ENCODE data around the gene RNU6-8.

Gene RNU6-8

GRCh38 chr14:32189811-32190210 is 13.3 kb downstream of the RNU6-8 start:
- H4K20me1 ChIP-seq (ENCODE audit: insufficient read depth, low read length), result no peaks in the 10 kb centered on the region
- no peaks in the 10 kb centered on the region for H3K4me1 ChIP-seq (ENCODE audit: insufficient read depth, low read length, severe bottlenecking)
- no peaks in the 10 kb centered on the region for H3K9me2 ChIP-seq (ENCODE audit: low read depth, low read length)
- H3K27ac ChIP-seq (ENCODE audit: low read depth, low read length, poor library complexity, severe bottlenecking), result no peak overlapping the region
- no peak overlapping the region for H3K4me3 ChIP-seq (ENCODE audit: low read depth, low read length, poor library complexity, severe bottlenecking)
- H3F3A ChIP-seq (ENCODE audit: insufficient read depth, low read length), result no peaks in the 10 kb centered on the region
- H3K36me3 ChIP-seq (ENCODE audit: insufficient read depth, low read length), result no peaks in the 10 kb centered on the region
- no peak overlapping the region for H3K9ac ChIP-seq (ENCODE audit: low read length)
- no peak overlapping the region for H3K4me2 ChIP-seq (ENCODE audit: low read length)
- H3K27me3 ChIP-seq (ENCODE audit: insufficient read depth, low read length), result no peaks in the 10 kb centered on the region
- peaks cover 5% of the 10 kb centered on the region; the same call in 1 of the 2 replicates for H3K9me3 ChIP-seq (ENCODE audit: low read length)
- TF ChIP-seq CTCF (IDR thresholded peaks at IDR 0.05; ENCODE audit: low read length) (no peak), EZH2 (IDR thresholded peaks at IDR 0.05; ENCODE audit: borderline replicate concordance, low read length) (no peak)
- H3K79me2 ChIP-seq (ENCODE audit: insufficient read depth, low read length), result no peaks in the 10 kb centered on the region
- no peak overlapping the region for H2AFZ ChIP-seq (ENCODE audit: low read length)

GRCh38 chr14:32186248-32186647 is 16.8 kb downstream of the RNU6-8 start:
- Histone ChIP-seq H3K36me3 (ENCODE audit: insufficient read depth, low read length) (no peaks in the 10 kb centered on the region), H3K27me3 (ENCODE audit: insufficient read depth, low read length) (no peaks in the 10 kb centered on the region), H3K4me3 (ENCODE audit: low read depth, low read length, poor library complexity, severe bottlenecking) (no peak overlapping the region), H3K79me2 (ENCODE audit: insufficient read depth, low read length) (no peaks in the 10 kb centered on the region), H3K9ac (ENCODE audit: low read length) (no peak overlapping the region), H3K9me2 (ENCODE audit: low read depth, low read length) (no peaks in the 10 kb centered on the region), H4K20me1 (ENCODE audit: insufficient read depth, low read length) (no peaks in the 10 kb centered on the region), H3F3A (ENCODE audit: insufficient read depth, low read length) (no peaks in the 10 kb centered on the region), H2AFZ (ENCODE audit: low read length) (no peak overlapping the region), H3K4me2 (ENCODE audit: low read length) (no peak overlapping the region), H3K27ac (ENCODE audit: low read depth, low read length, poor library complexity, severe bottlenecking) (no peak overlapping the region), H3K4me1 (ENCODE audit: insufficient read depth, low read length, severe bottlenecking) (no peaks in the 10 kb centered on the region), H3K9me3 (ENCODE audit: low read length) (peaks cover 7% of the 10 kb centered on the region; the same call in 1 of the 2 replicates)
- TF ChIP-seq CTCF (IDR thresholded peaks at IDR 0.05; ENCODE audit: low read length) (no peak), EZH2 (IDR thresholded peaks at IDR 0.05; ENCODE audit: borderline replicate concordance, low read length) (no peak)

GRCh38 chr14:32185097-32185496 is 18.0 kb downstream of the RNU6-8 start:
- H3K9ac ChIP-seq (ENCODE audit: low read length), result no peak overlapping the region
- no peaks in the 10 kb centered on the region for H4K20me1 ChIP-seq (ENCODE audit: insufficient read depth, low read length)
- H3K9me2 ChIP-seq (ENCODE audit: low read depth, low read length), result no peaks in the 10 kb centered on the region
- TF ChIP-seq EZH2 (IDR thresholded peaks at IDR 0.05; ENCODE audit: borderline replicate concordance, low read length) (no peak), CTCF (IDR thresholded peaks at IDR 0.05; ENCODE audit: low read length) (no peak)
- H3F3A ChIP-seq (ENCODE audit: insufficient read depth, low read length), result no peaks in the 10 kb centered on the region
- no peaks in the 10 kb centered on the region for H3K79me2 ChIP-seq (ENCODE audit: insufficient read depth, low read length)
- no peak overlapping the region for H2AFZ ChIP-seq (ENCODE audit: low read length)
- H3K9me3 ChIP-seq (ENCODE audit: low read length), result peaks cover 7% of the 10 kb centered on the region; the same call in 1 of the 2 replicates
- H3K27ac ChIP-seq (ENCODE audit: low read depth, low read length, poor library complexity, severe bottlenecking), result no peak overlapping the region
- H3K4me1 ChIP-seq (ENCODE audit: insufficient read depth, low read length, severe bottlenecking), result no peaks in the 10 kb centered on the region
- no peaks in the 10 kb centered on the region for H3K27me3 ChIP-seq (ENCODE audit: insufficient read depth, low read length)
- no peak overlapping the region for H3K4me3 ChIP-seq (ENCODE audit: low read depth, low read length, poor library complexity, severe bottlenecking)
- no peak overlapping the region for H3K4me2 ChIP-seq (ENCODE audit: low read length)
- H3K36me3 ChIP-seq (ENCODE audit: insufficient read depth, low read length), result no peaks in the 10 kb centered on the region

All from OCI-LY1 (cell line).